AG08396 (cell line): ENCODE results near the gene ZNF598.
"Not testable (repeated sequence)": the region's sequence is repeated elsewhere in the genome, so short reads cannot be mapped to it uniquely, and the experiment has no call there.

Source experiments
- DNase-seq: peaks from one replicate; pipeline ENCODE4 v3.0.0; 2012; ENCODE audit warnings: low spot score, mixed read lengths

Gene ZNF598

DNA sequence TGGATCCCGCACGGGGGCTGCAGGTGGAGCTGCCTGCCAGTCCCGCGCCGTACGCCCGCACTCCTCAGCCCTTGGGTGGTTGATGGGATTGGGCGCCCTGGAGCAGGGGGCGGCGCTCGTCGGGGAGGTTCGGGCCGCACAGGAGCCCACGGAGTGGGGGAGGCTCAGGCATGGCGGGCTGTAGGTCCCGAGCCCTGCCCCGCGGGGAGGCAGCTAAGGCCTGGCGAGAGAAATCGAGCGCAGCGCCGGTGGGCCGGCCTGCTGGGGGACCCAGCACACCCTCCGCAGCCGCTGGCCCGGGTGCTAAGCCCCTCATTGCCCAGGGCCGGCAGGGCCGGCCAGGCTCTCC, 51.5 kb downstream of the ZNF598 start:
- not testable (repeated sequence) for DNase-seq

DNA sequence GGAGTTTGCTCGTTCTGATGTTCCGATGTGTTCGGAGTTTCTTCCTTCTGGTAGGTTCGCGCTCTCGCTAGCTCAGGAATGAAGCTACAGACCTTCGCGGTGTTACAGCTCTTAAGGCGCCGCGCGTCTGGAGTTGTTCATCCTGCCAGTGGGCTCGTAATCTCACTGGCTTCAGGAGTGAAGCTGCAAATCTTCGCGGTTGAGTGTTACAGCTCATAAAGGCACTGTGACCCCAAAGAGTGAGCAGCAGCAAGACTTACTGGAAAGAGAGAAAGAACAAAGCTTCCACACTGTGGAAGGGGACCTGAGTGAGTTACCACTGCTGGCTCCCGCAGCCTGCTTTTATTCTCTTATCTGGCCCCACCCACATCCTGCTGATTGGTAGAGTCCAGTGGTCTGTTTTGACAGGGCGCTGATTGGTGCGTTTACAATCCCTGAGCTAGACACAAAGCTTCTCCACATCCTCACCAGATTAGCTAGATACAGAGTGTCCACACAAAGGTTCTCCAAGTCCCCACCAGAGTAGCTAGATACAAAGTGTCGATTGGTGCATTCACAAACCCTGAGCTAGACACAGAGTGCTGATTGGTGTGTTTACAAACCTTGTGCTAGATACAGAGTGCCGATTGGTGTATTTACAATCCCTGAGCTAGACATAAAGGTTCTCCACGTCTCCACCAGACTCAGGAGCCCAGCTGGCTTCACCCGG, 52.0 kb downstream of the ZNF598 start:
- DNase-seq: not testable (repeated sequence)

DNA sequence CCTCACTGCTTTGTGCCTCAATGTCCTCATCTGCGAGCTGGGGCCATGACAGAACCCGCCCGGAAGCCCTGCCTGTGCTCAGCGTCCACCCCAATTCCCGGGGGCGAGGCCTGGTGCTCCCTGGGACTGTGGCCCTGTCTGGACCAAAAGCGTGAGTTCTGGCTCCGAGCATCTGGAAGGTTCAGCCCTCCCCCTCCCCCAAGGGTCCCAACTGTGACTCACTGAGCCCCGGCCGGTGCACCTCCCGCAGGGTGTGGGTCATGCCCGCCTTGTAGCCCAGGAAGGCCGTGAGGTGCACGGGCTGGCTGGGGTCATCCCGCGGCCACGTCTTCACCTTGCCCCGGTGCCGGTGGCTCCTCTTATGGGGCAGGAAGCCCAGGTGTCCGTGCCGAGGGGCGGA, 55.9 kb downstream of the ZNF598 start:
- no peak for DNase-seq

DNA sequence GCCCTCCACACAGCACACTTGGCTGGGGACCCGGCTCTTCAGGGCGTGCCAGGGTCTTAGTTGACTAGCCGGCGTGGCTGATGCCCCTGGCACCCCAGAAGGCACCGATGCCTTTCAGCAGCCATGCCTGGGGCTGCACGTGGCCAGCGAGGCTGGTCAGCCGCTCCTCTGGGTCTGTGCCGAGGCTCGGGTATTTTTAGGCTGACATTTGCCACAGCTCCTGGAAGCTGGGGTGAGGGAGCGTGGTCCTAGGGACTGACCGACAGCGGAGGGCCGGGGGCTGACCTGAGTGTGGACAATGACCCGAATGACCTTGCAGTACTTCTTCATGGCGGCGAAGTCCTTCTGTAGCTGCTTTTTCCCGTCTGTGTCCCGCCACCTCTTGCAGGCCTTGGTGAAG, 59.1 kb downstream of the ZNF598 start:
- no peak for DNase-seq

DNA sequence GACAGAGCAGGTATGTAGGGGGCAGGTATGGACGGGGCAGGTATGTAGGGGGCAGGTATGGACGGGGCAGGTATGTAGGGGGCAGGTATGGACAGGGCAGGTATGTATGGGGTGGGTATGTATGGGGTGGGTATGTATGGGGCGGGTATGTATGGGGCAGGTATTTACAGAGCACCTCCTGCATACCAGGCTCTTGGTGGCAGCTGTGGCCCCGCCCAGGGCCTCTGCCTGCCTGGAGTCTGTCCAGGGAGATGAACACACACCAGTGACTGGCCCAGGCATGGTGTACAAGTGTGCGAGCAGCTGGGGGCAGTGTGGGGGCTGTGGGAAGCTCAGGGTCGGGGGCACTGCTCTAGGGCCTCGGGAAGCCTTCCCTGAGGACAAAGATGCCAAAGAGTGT, 59.6 kb downstream of the ZNF598 start:
- DNase-seq: no peak

DNA sequence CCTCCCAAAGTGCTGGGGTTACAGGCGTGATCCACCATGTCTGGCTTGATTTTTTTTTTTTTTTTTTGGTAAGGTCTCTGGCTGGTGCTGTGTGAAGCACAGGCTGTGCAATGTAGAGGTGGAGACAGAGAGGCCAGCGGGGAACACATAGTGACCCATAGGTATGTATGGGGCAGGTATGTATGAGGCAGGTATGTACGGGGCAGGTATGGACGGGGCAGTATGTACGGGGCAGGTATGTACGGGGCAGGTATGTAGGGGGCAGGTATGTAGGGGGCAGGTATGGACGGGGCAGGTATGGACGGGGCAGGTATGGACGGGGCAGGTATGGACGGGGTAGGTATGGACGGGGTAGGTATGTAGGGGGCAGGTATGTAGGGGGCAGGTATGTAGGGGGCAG, 60.1 kb downstream of the ZNF598 start:
- no peak for DNase-seq
